ENCODE data around the gene NSMCE3. TPM values are rescaled to one million over a fixed set of nuclear protein-coding genes. Genes with fewer than 3 reads are reported as not detected.
A peak's percentile ranks its signal among the peaks of the same experiment; 100 is the strongest.

The NSMCE3 gene
- total and polyA plus RNA-seq, 12 donors: 8.0 to 16.9 (median 12.9) TPM

GRCh38 chr15:29268706-29269484, 727 bp downstream of the NSMCE3 start:
- intact Hi-C loops (cut with DNase I): loop anchor here in 1 of 2 donors (10.0 kb wide), 1 partner anchor 396 kb away; no protein-coding TSS in a partner anchor
- H3K4me1 ChIP-seq (replicated peaks in 1 of 2): peaks cover 8 to 32% of the 10 kb centered on the region in 2 donors
- peak overlapping the region; percentile 79 to 94 (median 88) for H3K27ac ChIP-seq
- no peaks in the 10 kb centered on the region for H3K9me3 ChIP-seq (replicated peaks in 1 of 3)
- peak; percentile 33 to 74 (median 59) for DNase-seq
- no peaks in the 10 kb centered on the region for H3K36me3 ChIP-seq (replicated peaks in 1 of 2)
- H3K4me3 ChIP-seq: peak overlapping the region; percentile 31 to 86 (median 70)
- TF ChIP-seq POLR2A (IDR thresholded peaks at IDR 0.05): no peak
- no peak for TF ChIP-seq CTCF (IDR thresholded peaks at IDR 0.05)
- 4 to 5% (median 5%) methylated on average over 22 to 35 of the region's 35 CpGs for WGBS, 4 donors
- no peaks in the 10 kb centered on the region for H3K27me3 ChIP-seq

DNA sequence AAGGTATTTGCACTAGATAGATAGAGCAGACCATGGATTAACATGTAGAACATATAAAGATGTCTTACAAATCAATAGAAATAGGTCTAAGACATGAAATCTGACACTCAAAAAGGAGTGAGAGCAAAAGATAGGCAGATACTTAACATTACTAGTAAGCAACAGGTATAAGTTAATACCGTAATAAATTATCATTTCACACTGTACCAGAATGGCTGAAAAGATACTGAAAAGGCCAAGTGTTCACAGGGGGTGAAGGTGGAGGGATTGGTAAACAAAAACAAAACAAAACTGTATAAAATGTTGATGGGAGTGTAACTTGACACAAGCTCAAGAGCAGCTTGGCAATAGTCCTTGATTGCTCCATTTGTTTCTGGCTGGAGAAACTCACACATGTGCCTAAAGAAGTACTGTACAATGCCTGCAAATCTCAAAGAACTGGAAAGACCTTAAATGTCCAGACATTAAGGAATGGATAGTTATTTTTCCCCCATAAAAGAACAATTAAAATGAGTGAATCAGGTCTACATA, 3.5 kb downstream of the NSMCE3 start:
- no peaks in the 10 kb centered on the region for H3K9me3 ChIP-seq (replicated peaks in 1 of 3)
- TF ChIP-seq CTCF (IDR thresholded peaks at IDR 0.05): no peak
- no peak for TF ChIP-seq POLR2A (IDR thresholded peaks at IDR 0.05)
- H3K4me3 ChIP-seq: no peak overlapping the region
- H3K27me3 ChIP-seq: no peaks in the 10 kb centered on the region
- H3K36me3 ChIP-seq (replicated peaks in 1 of 2): no peaks in the 10 kb centered on the region
- peaks cover 8 to 32% of the 10 kb centered on the region in 2 donors for H3K4me1 ChIP-seq (replicated peaks in 1 of 2)
- no peak overlapping the region for H3K27ac ChIP-seq
- no peak for DNase-seq
- 95 to 100% (median 97%) methylated on average over 1 of the region's 1 CpG for WGBS, 4 donors
- intact Hi-C loops (cut with DNase I): loop anchor here in 1 of 2 donors (10.0 kb wide), 1 partner anchor 399 kb away; no protein-coding TSS in a partner anchor

- 82 to 87% (median 84%) methylated on average over 3 of the region's 3 CpGs for WGBS, 4 donors
- TF ChIP-seq CTCF (IDR thresholded peaks at IDR 0.05) (no peak), POLR2A (IDR thresholded peaks at IDR 0.05) (no peak)
Measured at GRCh38 chr15:29263289-29263688, 6.3 kb downstream of the NSMCE3 start.

GRCh38 chr15:29262738-29263137, 6.9 kb downstream of the NSMCE3 start:
- no peak for DNase-seq
- 76 to 85% (median 81%) methylated on average over 2 of the region's 2 CpGs for WGBS, 4 donors
- intact Hi-C loops (cut with DNase I): loop anchor here in 1 of 2 donors (10.0 kb wide), 1 partner anchor 402 kb away; no protein-coding TSS in a partner anchor
- TF ChIP-seq POLR2A (IDR thresholded peaks at IDR 0.05) (no peak), CTCF (IDR thresholded peaks at IDR 0.05) (no peak)
- Histone ChIP-seq H3K36me3 (replicated peaks in 1 of 2) (no peaks in the 10 kb centered on the region), H3K27me3 (no peaks in the 10 kb centered on the region), H3K4me1 (replicated peaks in 1 of 2) (peaks cover 0 to 15% of the 10 kb centered on the region in 2 donors), H3K4me3 (no peak overlapping the region), H3K27ac (no peak overlapping the region), H3K9me3 (replicated peaks in 1 of 3) (no peaks in the 10 kb centered on the region)

More at GRCh38 chr15:29263289-29263688, 6.3 kb downstream of the NSMCE3 start:
- intact Hi-C loops (cut with DNase I): loop anchor here in 1 of 2 donors (10.0 kb wide), 1 partner anchor 402 kb away; no protein-coding TSS in a partner anchor
- H3K27ac ChIP-seq: no peak overlapping the region
- H3K4me3 ChIP-seq: no peak overlapping the region
- H3K4me1 ChIP-seq (replicated peaks in 1 of 2): peaks cover 0 to 21% of the 10 kb centered on the region in 2 donors
- no peaks in the 10 kb centered on the region for H3K36me3 ChIP-seq (replicated peaks in 1 of 2)
- no peaks in the 10 kb centered on the region for H3K27me3 ChIP-seq
- DNase-seq: no peak
- H3K9me3 ChIP-seq (replicated peaks in 1 of 3): no peaks in the 10 kb centered on the region

All from adrenal gland (tissue), 12 donors.